Kidney capillary endothelial cell (primary cell): ENCODE results near the gene UBE2E2.
"Not testable (repeated sequence)": the region's sequence is repeated elsewhere in the genome, so short reads cannot be mapped to it uniquely, and the experiment has no call there.

Source experiments
- DNase-seq: peaks from one replicate; pipeline ENCODE4 v3.0.0-alpha.2; 2018; ENCODE audit warnings: low spot score

The UBE2E2 gene

GRCh38 chr3:23588547-23588946 is 385.4 kb downstream of the UBE2E2 start:
- DNase-seq, result no peak

- DNase-seq, result no peak
Measured at GRCh38 chr3:23589602-23590001, 386.5 kb downstream of the UBE2E2 start.

- no peak for DNase-seq
Measured at GRCh38 chr3:23590424-23591273, 387.5 kb downstream of the UBE2E2 start.

- DNase-seq, result no peak
Measured at GRCh38 chr3:23591374-23591773, 388.2 kb downstream of the UBE2E2 start.

- no peak for DNase-seq
Measured at GRCh38 chr3:23592961-23593931, 390.1 kb downstream of the UBE2E2 start.

GRCh38 chr3:23594066-23594465 is 390.9 kb downstream of the UBE2E2 start:
- no peak for DNase-seq

GRCh38 chr3:23594894-23595670 is 392.0 kb downstream of the UBE2E2 start:
- DNase-seq, result no peak

- DNase-seq, result no peak
Measured at GRCh38 chr3:23595851-23596250, 392.7 kb downstream of the UBE2E2 start.

GRCh38 chr3:23600167-23600871 is 397.2 kb downstream of the UBE2E2 start:
- no peak for DNase-seq

- DNase-seq, result no peak
Measured at GRCh38 chr3:23601091-23601822, 398.1 kb downstream of the UBE2E2 start.

- no peak for DNase-seq
Measured at GRCh38 chr3:23602971-23603370, 399.8 kb downstream of the UBE2E2 start.

GRCh38 chr3:23607184-23607847 is 404.2 kb downstream of the UBE2E2 start:
- DNase-seq, result no peak

- DNase-seq, result no peak
Measured at GRCh38 chr3:23608650-23609049, 405.5 kb downstream of the UBE2E2 start.

GRCh38 chr3:23611737-23612295 is 408.7 kb downstream of the UBE2E2 start:
- DNase-seq, result peak; percentile 53

- DNase-seq, result peak; percentile 33
Measured at GRCh38 chr3:23612296-23612891, 409.3 kb downstream of the UBE2E2 start.

GRCh38 chr3:23615068-23615467 is 411.9 kb downstream of the UBE2E2 start:
- no peak for DNase-seq

GRCh38 chr3:23618475-23618874 is 415.3 kb downstream of the UBE2E2 start:
- DNase-seq, result not testable (repeated sequence)

GRCh38 chr3:23619705-23620637 is 416.8 kb downstream of the UBE2E2 start:
- DNase-seq, result no peak
